K562 (cell line): ENCODE results near the gene UBN2. TPM values are rescaled to one million over a fixed set of nuclear protein-coding genes. Genes with fewer than 3 reads are reported as not detected.

Source experiments
- ESRRA ChIP-seq: fragments of 450-650 bp; IDR thresholded peaks from 2 replicates; pipeline ENCODE4 v1.6.1; 2014; ENCODE audit warnings: low read depth, mild to moderate bottlenecking, moderate library complexity, borderline replicate concordance
- TSHZ1 ChIP-seq: fragments of 250-450 bp; sonication (Bioruptor Pico); IDR thresholded peaks from 2 replicates; pipeline ENCODE4 v1.4.0; 2020; ENCODE audit warnings: mild to moderate bottlenecking, moderate library complexity
- ZNF124 ChIP-seq: sonication (generic); formaldehyde crosslinking; IDR thresholded peaks from 2 replicates; pipeline ENCODE4 v1.8.1; 2022; ENCODE audit warnings: missing genetic modification reagents
- ZNF24 ChIP-seq: fragments of 450-650 bp; IDR thresholded peaks from 2 replicates; pipeline ENCODE4 v1.6.1; 2016
- polyA plus RNA-seq, 8 experiments: library from polyadenylated mRNA; depleted of rRNA in 4 of 8; stranded (reverse) in 5 of 8; unstranded in 3 of 8; fragments of >200 nt; fragmentation: Nextera tagmentation in 2 of 8; fragmentation: Illumina TruSeq in 1 of 8; extraction: Ambion mirVana in 2 of 8; extraction: Trizol in 1 of 8; gene quantifications; 2 replicates each; pipeline versions ENCODE4 v1.2.1 to v1.2.3, GENCODE V29; 2011 to 2014; ENCODE audit warnings: inconsistent platforms in 1 of 8, missing spikeins in 1 of 8
- total RNA-seq, 7 experiments: library from RNA; depleted of rRNA in 6 of 7; stranded (reverse); fragments of >200 nt in 6 of 7; fragmentation: Illumina TruSeq in 2 of 7; extraction: Trizol in 2 of 7; gene quantifications; 2 replicates each; pipeline versions ENCODE4 v1.2.1 to v1.2.3, GENCODE V29; 2011 to 2021; ENCODE audit warnings: low replicate concordance in 1 of 7
- TF ChIP-seq, protein P1 (sequence below): fragments of 450-650 bp; IDR thresholded peaks from 2 replicates; pipeline ENCODE4 v1.6.1; 2016; ENCODE audit warnings: missing biosample characterization, missing genetic modification characterization
- TF ChIP-seq, protein P2 (sequence below): sonication (generic); formaldehyde crosslinking; IDR thresholded peaks from 2 replicates; pipeline ENCODE4 v1.8.0; 2022; ENCODE audit warnings: mild to moderate bottlenecking, missing genetic modification reagents

UBN2 gene
- total and polyA plus RNA-seq, 9 of the 15 experiments (the other 6 are each of a cell fraction or from before 2014, with no cell fraction given) = 1.2 to 19.5 (median 9.9) TPM

DNA sequence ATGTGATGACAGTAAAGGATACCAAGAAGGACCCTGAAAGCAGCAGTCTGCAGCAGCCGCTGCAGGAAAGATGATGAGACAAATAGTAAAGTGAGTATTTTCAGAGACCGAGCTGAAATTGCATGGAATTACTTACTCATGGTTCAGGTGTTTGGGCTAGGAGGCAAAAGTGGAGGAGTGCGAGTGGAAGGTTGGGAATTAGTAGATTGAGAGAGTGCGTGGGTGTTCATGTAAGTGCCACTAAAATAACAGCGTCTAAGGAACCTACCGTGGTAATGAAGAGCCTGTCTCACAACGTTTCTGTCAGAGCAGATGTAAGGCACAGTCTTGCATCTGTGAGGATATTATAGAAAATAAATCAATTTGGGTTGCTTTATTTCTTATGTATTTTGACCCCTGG is 61.8 kb downstream of the UBN2 start (continued):
- TF ChIP-seq TSHZ1 (CRISPR knock-in tag) (no peak), ESRRA (no peak), ZNF24 (no peak), ZNF124 (CRISPR knock-in tag) (no peak)
- TF ChIP-seq, protein P1, sequence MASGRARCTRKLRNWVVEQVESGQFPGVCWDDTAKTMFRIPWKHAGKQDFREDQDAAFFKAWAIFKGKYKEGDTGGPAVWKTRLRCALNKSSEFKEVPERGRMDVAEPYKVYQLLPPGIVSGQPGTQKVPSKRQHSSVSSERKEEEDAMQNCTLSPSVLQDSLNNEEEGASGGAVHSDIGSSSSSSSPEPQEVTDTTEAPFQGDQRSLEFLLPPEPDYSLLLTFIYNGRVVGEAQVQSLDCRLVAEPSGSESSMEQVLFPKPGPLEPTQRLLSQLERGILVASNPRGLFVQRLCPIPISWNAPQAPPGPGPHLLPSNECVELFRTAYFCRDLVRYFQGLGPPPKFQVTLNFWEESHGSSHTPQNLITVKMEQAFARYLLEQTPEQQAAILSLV = no peak
- TF ChIP-seq, protein P2, sequence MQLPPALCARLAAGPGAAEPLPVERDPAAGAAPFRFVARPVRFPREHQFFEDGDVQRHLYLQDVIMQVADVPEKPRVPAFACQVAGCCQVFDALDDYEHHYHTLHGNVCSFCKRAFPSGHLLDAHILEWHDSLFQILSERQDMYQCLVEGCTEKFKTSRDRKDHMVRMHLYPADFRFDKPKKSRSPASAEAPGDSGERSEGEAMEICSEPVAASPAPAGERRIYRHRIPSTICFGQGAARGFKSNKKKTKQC (CRISPR knock-in tag) = no peak
